Natural killer cell (primary cell): ENCODE results near the gene TLL2. TPM values are rescaled to one million over a fixed set of nuclear protein-coding genes. Genes with fewer than 3 reads are reported as not detected.

ENCODE experiments used
- ATAC-seq, 3 donors: fragments of 150-1000 bp in 2 of 3; fragments of 200-7000 bp in 1 of 3; cut with Tn5 transposase; 1 replicate in 1 of 3; 2 replicates in 2 of 3; pipeline ENCODE4 v1.10.0; 2021; ENCODE audit warnings: mild to moderate bottlenecking in 2 of 3, moderate library complexity in 2 of 3
- DNase-seq, 2 donors: peaks; one replicate each; pipeline versions ENCODE4 v3.0.0 to v3.0.0-alpha.2; 2013 to 2021; ENCODE audit warnings: mixed read lengths in 1 of 2
- H3K27ac ChIP-seq: one replicate; pipeline ENCODE4 v1.5.1; 2013; ENCODE audit warnings: mild to moderate bottlenecking, low read length
- H3K27me3 ChIP-seq: one replicate; pipeline ENCODE4 v1.6.1; 2013; ENCODE audit warnings: low read length; ENCODE audit not compliant: control insufficient read depth, insufficient read depth
- H3K36me3 ChIP-seq: one replicate; pipeline ENCODE4 v1.6.1; 2013; ENCODE audit warnings: low read length; ENCODE audit not compliant: control insufficient read depth, insufficient read depth
- H3K4me1 ChIP-seq: one replicate; pipeline ENCODE4 v1.6.1; 2013; ENCODE audit warnings: low read length; ENCODE audit not compliant: control insufficient read depth, insufficient read depth
- H3K4me3 ChIP-seq: one replicate; pipeline ENCODE4 v1.5.1; 2013; ENCODE audit warnings: low read length
- H3K9me3 ChIP-seq: one replicate; pipeline ENCODE4 v1.6.1; 2013; ENCODE audit warnings: low read length; ENCODE audit not compliant: control insufficient read depth, insufficient read depth
- H3K27ac Mint-ChIP-seq, 2 donors: one replicate each; pipeline ENCODE4 v1.8.0; 2022; ENCODE audit warnings: mild to moderate bottlenecking in 2 of 2, mixed read lengths in 2 of 2, moderate library complexity in 1 of 2
- H3K27me3 Mint-ChIP-seq, 2 donors: one replicate each; pipeline ENCODE4 v1.8.0; 2022; ENCODE audit warnings: low read depth in 2 of 2, mixed read lengths in 2 of 2
- H3K36me3 Mint-ChIP-seq: one replicate; pipeline ENCODE4 v1.8.0; 2022; ENCODE audit warnings: mixed read lengths
- H3K4me1 Mint-ChIP-seq, 2 donors: one replicate each; pipeline ENCODE4 v1.8.0; 2022; ENCODE audit warnings: mixed read lengths in 2 of 2
- H3K4me3 Mint-ChIP-seq: one replicate; pipeline ENCODE4 v1.8.0; 2022; ENCODE audit warnings: mild to moderate bottlenecking, moderate library complexity, mixed read lengths
- H3K9me3 Mint-ChIP-seq, 2 donors: one replicate each; pipeline ENCODE4 v1.8.0; 2022; ENCODE audit warnings: mixed read lengths in 2 of 2
- WGBS: methylation state at CpG from one replicate; pipeline ENCODE4 v1.1.7; 2013; ENCODE audit warnings: missing lambda C conversion rate; ENCODE audit not compliant: insufficient coverage; 5-methylcytosine and 5-hydroxymethylcytosine counted together
- intact Hi-C: fragments of 100-400 bp; cut with micrococcal nuclease; formaldehyde crosslinking; loops from one replicate; pipeline ENCODE4 v1.14.2; 2022
- total RNA-seq, 4 donors: library from RNA; stranded (reverse); fragments of 120-200 nt in 1 of 4; gene quantifications; one replicate each; pipeline versions ENCODE4 v1.2.3 to v1.2.4, GENCODE V29; 2013 to 2022
- TF ChIP-seq, protein P1 (sequence below): fragments of 200-600 bp; IDR thresholded peaks from one replicate; pipeline ENCODE4 v1.8.0; 2022; ENCODE audit warnings: antibody characterized with exemption

TLL2 gene
- total RNA-seq, 3 donors from 2014 or later (not counting 1 experiment from before 2014, with no cell fraction given), result not detected

DNA sequence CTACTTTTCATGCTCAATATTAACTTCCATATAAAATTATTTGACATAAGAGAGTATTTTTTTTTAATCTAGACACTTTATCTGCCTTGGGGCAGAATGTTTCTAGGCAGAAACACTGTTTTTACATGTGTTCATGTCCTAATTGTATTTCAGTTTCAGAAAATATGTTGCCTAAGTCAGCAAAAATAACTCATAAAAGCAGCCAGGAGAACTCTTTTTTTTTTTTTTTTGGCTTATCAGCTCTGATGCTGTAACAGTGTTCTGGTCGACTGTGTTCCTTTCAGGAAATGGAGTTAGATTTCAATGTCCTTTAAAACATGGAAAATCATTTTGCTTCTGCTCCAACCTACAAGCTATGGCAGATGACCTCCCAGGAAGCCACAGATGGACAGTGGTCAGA lies 91.7 kb downstream of the TLL2 start:
- no peaks in the 10 kb centered on the region for H3K36me3 ChIP-seq
- H3K9me3 ChIP-seq, result no peaks in the 10 kb centered on the region
- Mint-ChIP-seq H3K27ac (no peak overlapping the region), H3K4me1 (no peaks in the 10 kb centered on the region), H3K4me3 (no peak overlapping the region), H3K9me3 (no peaks in the 10 kb centered on the region), H3K36me3 (no peaks in the 10 kb centered on the region), H3K27me3 (peaks cover 14 to 32% of the 10 kb centered on the region in 2 donors)
- no peak for ATAC-seq
- intact Hi-C loops, result no loop called here
- no peak overlapping the region for H3K27ac ChIP-seq
- WGBS, result 43% methylated on average over 1 of the region's 1 CpG
- H3K4me3 ChIP-seq, result no peak overlapping the region
- TF ChIP-seq, protein P1, sequence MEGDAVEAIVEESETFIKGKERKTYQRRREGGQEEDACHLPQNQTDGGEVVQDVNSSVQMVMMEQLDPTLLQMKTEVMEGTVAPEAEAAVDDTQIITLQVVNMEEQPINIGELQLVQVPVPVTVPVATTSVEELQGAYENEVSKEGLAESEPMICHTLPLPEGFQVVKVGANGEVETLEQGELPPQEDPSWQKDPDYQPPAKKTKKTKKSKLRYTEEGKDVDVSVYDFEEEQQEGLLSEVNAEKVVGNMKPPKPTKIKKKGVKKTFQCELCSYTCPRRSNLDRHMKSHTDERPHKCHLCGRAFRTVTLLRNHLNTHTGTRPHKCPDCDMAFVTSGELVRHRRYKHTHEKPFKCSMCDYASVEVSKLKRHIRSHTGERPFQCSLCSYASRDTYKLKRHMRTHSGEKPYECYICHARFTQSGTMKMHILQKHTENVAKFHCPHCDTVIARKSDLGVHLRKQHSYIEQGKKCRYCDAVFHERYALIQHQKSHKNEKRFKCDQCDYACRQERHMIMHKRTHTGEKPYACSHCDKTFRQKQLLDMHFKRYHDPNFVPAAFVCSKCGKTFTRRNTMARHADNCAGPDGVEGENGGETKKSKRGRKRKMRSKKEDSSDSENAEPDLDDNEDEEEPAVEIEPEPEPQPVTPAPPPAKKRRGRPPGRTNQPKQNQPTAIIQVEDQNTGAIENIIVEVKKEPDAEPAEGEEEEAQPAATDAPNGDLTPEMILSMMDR, result no peak
- no peak for DNase-seq
- H3K27me3 ChIP-seq, result no peaks in the 10 kb centered on the region
- no peaks in the 10 kb centered on the region for H3K4me1 ChIP-seq

GRCh38 chr10:96420228-96421009 lies 93.3 kb downstream of the TLL2 start:
- H3K27me3 ChIP-seq, result no peaks in the 10 kb centered on the region
- no peak overlapping the region for H3K4me3 ChIP-seq
- peaks cover 5 to 18% of the 10 kb centered on the region in 2 donors for H3K27me3 Mint-ChIP-seq
- TF ChIP-seq, protein P1, result no peak
- H3K36me3 Mint-ChIP-seq, result no peaks in the 10 kb centered on the region
- no peak overlapping the region for H3K27ac Mint-ChIP-seq
- no peak overlapping the region for H3K27ac ChIP-seq
- no peaks in the 10 kb centered on the region for H3K9me3 Mint-ChIP-seq
- WGBS, result 92% methylated on average over 15 of the region's 15 CpGs
- no peaks in the 10 kb centered on the region for H3K4me1 ChIP-seq
- no peaks in the 10 kb centered on the region for H3K9me3 ChIP-seq
- ATAC-seq, result no peak
- intact Hi-C loops, result no loop called here
- H3K36me3 ChIP-seq, result no peaks in the 10 kb centered on the region
- H3K4me1 Mint-ChIP-seq, result no peaks in the 10 kb centered on the region
- DNase-seq, result no peak
- H3K4me3 Mint-ChIP-seq, result no peak overlapping the region

GRCh38 chr10:96419351-96419750 lies 94.4 kb downstream of the TLL2 start:
- TF ChIP-seq, protein P1, result no peak
- H3K36me3 Mint-ChIP-seq, result no peaks in the 10 kb centered on the region

DNA sequence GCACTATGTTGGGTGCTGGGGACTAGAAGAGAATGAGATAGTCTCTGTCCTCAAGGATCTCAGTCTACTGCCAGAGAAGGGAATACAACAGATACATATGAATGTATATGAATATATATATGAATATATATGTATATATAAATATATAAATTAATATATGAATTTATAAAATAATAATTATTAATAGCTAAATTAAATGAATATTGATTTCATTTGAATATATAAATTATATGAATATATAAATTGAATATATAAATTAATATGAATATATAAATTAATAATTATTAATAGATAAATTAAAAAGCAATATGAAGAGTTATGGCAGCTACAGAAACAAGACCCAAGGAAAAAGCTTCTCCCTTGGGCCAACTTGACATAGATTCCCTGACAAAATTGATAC lies 95.1 kb downstream of the TLL2 start:
- ATAC-seq, result no peak
- intact Hi-C loops, result no loop called here
- Histone ChIP-seq H3K36me3 (no peaks in the 10 kb centered on the region), H3K27ac (no peak overlapping the region), H3K4me3 (no peak overlapping the region), H3K4me1 (no peaks in the 10 kb centered on the region), H3K27me3 (no peaks in the 10 kb centered on the region), H3K9me3 (no peaks in the 10 kb centered on the region)
- Mint-ChIP-seq H3K9me3 (no peaks in the 10 kb centered on the region), H3K27ac (no peak overlapping the region), H3K4me3 (no peak overlapping the region), H3K4me1 (no peaks in the 10 kb centered on the region), H3K36me3 (no peaks in the 10 kb centered on the region), H3K27me3 (peaks cover 0 to 15% of the 10 kb centered on the region in 2 donors)
- TF ChIP-seq, protein P1, result no peak
- DNase-seq, result no peak

More at GRCh38 chr10:96419351-96419750, 94.4 kb downstream of the TLL2 start:
- no peaks in the 10 kb centered on the region for H3K27me3 ChIP-seq
- ATAC-seq, result no peak
- DNase-seq, result no peak
- H3K27ac ChIP-seq, result no peak overlapping the region
- Mint-ChIP-seq H3K27me3 (peaks cover 0 to 18% of the 10 kb centered on the region in 2 donors), H3K4me3 (no peak overlapping the region), H3K4me1 (no peaks in the 10 kb centered on the region), H3K27ac (no peak overlapping the region), H3K9me3 (no peaks in the 10 kb centered on the region)
- H3K4me1 ChIP-seq, result no peaks in the 10 kb centered on the region
- H3K36me3 ChIP-seq, result no peaks in the 10 kb centered on the region
- intact Hi-C loops, result no loop called here
- 92% methylated on average over 3 of the region's 3 CpGs for whole genome bisulfite sequencing
- H3K4me3 ChIP-seq, result no peak overlapping the region
- H3K9me3 ChIP-seq, result no peaks in the 10 kb centered on the region
